Cerebellar cortex (tissue), 1 donor: ENCODE measurements around the gene PIGX.
"Not testable (repeated sequence)": the region's sequence is repeated elsewhere in the genome, so short reads cannot be mapped to it uniquely, and the experiment has no call there.

Experiments used
- DNase-seq: peaks from one replicate; pipeline ENCODE4 v3.0.0-alpha.2; 2015; ENCODE audit warnings: low spot score

The PIGX gene

GRCh38 chr3:196706327-196706726 is 5.8 kb upstream of the PIGX start:
- DNase-seq, result no peak

DNA sequence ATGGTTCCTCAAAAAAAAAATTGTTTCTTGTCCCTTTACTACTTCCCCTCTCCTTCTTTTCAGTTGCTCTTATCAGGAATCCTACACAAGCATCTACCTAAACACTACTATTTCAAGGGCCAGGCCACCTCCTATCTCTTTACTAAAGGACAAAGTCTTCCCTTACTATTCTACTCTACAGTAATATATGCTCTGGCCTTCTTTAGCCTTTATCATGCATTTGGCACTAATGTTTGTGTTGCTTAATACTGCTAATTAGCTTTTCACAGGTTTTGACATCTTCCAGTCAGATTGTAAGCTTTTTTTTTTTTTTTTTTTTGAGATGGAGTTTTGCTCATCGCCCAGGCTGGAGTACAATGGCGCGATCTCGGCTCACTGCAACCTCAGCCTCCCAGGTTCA is 5.4 kb upstream of the PIGX start:
- no peak for DNase-seq

DNA sequence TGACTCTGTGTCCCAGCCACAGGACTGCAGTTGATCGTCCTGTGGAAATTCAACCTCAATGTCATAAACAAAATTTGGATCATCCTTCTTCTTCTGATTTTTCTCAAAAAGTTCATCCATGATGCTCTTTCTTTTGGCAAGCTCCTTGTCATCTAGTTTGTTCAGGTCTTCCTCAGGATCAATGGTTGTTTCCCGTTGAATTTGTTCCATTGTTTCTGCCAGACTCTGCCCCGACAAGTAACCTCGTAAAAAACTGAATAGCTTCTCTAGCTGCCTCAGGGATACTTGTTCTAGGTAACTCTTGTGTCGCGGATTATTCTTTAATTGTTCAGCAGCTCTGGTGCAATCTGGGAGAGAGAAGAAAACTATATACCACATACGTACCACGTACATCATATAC is 4.6 kb upstream of the PIGX start:
- no peak for DNase-seq

DNA sequence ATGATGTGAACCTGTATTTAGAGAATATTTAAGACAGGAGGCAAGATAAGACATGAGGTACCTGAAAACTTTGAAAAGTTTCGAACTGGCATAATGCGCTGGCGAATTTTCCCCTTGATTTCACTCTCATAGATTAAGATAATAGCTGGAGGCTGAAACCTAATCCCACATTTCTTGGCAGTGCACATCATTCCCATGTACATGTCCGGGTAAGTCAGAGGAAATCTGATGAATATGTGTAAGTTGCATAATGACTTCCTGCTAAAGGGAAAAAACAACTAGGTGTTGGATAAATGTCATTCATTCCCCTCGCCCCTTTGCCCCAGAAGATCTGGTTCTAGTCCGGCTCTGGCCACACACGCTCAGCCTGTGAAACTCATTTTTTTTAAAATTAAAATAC is 3.7 kb upstream of the PIGX start:
- DNase-seq, result no peak

GRCh38 chr3:196712514-196713413 is 587 bp downstream of the PIGX start:
- DNase-seq, result peak; percentile 55

DNA sequence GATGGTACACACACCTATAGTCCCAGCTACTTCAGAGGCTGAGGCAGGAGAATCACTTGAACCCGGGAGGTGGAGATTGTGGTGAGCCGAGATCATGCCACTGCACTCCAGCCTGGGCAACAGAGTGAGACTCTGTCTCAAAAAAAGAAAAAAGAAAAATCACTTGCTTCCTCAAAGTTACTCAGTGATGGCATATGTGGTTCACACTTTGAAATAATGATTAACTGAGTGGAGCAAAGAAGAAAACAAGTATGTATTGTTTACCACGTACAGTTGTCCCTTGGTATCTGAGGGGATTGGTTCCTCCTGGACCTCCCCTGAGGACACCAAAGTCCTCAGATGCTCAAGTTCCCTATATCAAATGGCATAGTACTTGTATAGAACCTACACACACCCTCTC is 5.0 kb downstream of the PIGX start:
- not testable (repeated sequence) for DNase-seq

- no peak for DNase-seq
Measured at GRCh38 chr3:196721097-196721496, 8.9 kb downstream of the PIGX start.

DNA sequence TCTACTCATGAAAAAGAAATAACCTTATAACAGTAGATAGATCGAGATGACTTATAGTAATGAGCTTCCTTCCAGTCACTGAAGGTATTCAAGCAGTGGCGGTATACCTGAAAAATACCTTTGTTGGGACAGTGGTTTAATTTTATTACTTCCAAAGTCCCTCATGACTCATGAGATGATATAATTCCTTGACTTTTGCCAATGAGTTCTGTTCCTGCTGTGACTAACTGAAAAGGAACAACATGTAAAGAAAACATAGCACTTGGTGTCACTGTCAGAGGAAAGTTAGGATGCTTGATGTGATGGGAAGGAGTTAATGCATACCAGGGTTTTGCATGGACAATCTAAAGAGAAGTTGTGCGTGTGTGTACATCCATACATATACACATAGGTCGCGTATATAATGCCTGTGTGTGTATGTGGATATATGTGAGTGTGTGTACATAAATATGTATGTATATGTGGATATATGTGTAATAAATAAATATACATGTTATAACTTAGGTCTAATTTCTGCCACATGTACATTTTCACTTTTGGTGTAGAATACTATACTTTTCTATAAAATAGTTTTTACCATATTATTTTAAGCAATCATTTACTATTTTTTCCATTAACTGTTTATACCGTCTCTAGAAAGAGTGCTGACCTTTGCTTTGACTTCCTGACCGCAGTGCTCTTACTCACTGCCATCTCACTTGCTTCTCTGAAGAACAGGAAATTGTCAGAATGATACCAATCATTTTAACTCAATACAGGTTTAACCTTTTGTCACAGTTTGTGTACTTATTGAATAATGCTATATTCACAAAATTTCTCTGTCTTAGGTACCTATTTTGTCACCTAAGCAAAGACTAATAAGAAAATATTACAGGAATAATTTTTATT is 14.9 kb downstream of the PIGX start:
- no peak for DNase-seq

- no peak for DNase-seq
Measured at GRCh38 chr3:196735751-196736150, 23.6 kb downstream of the PIGX start.

GRCh38 chr3:196736670-196737374 is 24.6 kb downstream of the PIGX start:
- DNase-seq, result no peak

DNA sequence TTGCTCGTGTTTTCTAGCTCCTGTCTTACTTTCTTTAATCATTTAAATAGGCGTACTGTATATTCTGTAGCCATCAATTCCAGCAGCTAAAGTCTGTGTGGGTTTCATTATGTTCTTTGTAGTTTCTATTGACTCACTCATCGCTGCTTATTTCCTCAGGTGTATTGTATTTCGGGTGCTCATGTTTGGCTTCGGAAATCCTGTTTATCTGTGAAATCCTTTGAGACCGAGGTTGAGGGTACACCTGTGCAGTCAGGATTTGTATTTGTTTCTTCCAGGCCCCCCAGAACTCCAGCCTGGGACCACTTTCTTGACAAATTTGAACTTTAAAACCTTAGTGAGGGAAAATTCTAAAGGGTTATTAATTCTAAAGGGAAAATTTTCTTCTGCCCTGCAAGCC is 25.5 kb downstream of the PIGX start:
- DNase-seq, result no peak

DNA sequence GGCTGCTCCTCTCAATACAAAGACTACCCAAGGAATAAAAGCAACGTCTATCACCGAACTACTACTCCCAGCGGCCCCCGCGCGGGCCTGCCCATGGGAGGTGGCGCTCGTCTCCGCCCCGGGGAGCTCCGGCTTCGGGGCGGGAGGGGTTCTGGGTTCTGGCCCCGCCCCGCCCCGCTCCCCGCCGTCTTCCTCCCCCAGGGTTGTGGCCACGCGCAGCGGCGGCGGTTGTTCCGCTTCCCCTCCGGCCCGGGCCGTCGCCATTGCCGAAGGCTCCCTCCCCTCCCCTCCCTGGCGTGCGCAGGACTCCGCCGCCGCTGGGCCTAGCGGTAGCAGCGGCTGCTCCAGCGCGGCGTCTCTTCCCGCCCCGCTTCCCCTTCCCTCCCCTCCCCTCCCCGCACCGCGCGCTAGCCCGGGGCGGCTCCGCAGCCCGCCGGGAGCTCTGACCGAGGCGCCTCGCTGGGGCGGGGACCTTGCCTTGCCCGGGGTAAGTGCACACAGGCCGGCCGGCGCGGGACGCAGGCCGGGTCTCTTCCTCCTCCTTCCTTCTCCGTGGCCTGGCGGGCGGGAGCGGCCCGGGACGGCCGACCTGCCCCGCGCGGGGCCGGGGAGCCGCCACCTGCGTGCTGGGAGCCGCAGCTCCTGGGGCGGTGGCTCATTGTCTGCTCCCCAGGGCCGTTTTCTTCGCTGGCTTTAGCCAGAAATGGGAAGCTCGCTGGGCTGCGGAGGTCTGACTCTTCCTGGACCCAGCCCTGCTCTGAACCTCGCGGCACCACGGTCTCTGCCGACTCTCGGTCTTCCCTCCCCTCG is 27.7 kb downstream of the PIGX start, which contains the start of gene PAK2:
PAK2 (plus strand) TSS at position 187 of the 810 bp plus-strand sequence. CDS start 42,790 bp downstream, outside the sequence.
- peak; percentile 92 for DNase-seq

DNA sequence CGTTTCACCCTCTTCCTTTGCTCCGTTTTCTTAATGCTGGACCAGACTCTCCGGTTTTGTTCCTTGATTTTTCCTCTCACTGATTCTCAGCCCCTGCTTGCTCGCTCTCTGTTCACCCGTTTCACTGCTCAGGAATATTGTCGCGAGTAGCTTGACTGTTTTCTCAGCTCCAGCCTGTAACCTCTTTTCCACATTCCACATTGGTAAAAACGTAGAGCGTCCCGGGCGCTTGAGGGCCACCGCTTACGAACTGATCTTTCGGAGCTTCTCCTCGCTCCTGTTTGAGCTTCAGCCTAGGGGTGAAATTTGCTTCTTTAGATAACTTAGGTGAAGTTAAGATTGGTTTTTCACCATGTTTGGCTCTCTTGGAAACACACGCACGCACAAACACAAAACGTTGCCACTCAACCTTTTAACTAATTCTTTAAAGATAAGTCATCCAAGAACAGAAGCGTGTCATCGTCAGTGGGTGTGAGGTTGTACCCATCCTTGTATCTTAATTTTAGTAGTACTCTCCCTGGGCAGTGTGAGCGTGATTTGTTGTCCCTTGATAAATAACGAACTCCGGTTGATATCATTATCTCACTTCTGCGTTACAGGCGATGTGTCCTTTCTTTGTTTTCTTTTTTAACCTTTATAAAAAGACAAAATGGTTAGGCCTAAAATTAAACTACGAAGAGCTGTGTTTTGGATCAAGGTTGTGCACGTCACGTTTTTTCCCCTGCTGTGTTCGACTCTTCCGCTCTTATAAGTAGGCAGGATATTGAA is 28.5 kb downstream of the PIGX start:
- DNase-seq, result peak; percentile 66

- DNase-seq, result peak; percentile 6
Measured at GRCh38 chr3:196741249-196741889, 29.2 kb downstream of the PIGX start.

GRCh38 chr3:196743569-196743968 is 31.4 kb downstream of the PIGX start:
- not testable (repeated sequence) for DNase-seq

- no peak for DNase-seq
Measured at GRCh38 chr3:196749125-196749524, 36.9 kb downstream of the PIGX start.

DNA sequence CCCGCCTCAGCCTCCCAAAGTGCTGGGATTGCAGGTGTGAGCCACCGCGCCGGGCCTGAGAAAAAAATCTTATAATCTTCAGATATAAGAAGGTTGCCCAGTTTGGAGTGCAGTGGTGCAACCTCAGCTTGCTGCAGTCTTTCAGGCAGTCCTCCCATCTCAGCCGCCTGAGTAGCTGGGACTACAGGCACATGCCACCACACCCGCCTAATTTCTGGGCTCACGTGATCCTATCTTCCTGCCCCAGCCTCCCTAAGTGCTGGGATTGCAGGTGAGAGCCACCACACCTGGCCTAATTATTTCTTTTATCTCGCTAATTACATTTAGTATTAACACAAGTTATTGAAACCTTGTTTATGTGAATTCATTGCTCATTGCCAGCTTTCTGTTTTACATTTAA is 41.0 kb downstream of the PIGX start:
- DNase-seq, result no peak

GRCh38 chr3:196754091-196754981 is 42.2 kb downstream of the PIGX start:
- no peak for DNase-seq

DNA sequence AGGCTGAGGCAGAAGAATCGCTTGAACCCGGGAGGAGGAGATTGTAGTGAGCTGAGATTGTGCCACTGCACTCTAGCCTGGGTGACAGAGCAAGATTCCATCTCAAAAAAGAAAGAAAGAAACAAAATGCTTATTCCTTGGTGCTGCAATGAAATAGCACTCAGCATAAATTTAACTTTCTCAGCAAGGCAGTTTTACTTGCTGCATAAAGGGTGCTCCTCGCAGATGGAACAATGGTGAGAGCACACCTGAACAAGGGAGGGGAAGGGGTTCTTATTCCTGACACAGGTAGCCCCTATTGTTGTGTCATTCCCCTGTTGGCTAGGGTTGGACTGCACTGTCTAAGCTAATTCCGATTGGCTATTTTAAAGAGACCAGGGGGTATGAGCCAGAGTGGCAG is 44.6 kb downstream of the PIGX start:
- no peak for DNase-seq
